Endodermal cell (in vitro differentiated cells): ENCODE data around the gene MEGF11. TPM values are rescaled to one million over a fixed set of nuclear protein-coding genes. Genes with fewer than 3 reads are reported as not detected.

ENCODE experiments used
- DNase-seq: peaks from one replicate; pipeline ENCODE4 v3.0.0-alpha.2; 2017
- H3K27ac ChIP-seq: 2 replicates; pipeline ENCODE4 v1.5.1; 2013; ENCODE audit warnings: mild to moderate bottlenecking, low read depth, low read length, moderate library complexity
- H3K27me3 ChIP-seq: 2 replicates; pipeline ENCODE4 v1.6.1; 2013; ENCODE audit warnings: mild to moderate bottlenecking, low read length, moderate library complexity; ENCODE audit not compliant: insufficient read depth, control insufficient read depth, poor library complexity, severe bottlenecking
- H3K36me3 ChIP-seq: 2 replicates; pipeline ENCODE4 v1.7.0; 2013; ENCODE audit warnings: mild to moderate bottlenecking, low read length, moderate library complexity; ENCODE audit not compliant: control insufficient read depth, insufficient read depth
- H3K4me1 ChIP-seq: one replicate; pipeline ENCODE4 v1.7.0; 2013; ENCODE audit warnings: low read length; ENCODE audit not compliant: control insufficient read depth, insufficient read depth
- H3K4me3 ChIP-seq: 2 replicates; pipeline ENCODE4 v1.5.1; 2013; ENCODE audit warnings: mild to moderate bottlenecking, low read length, moderate library complexity
- H3K9ac ChIP-seq: 2 replicates; pipeline ENCODE4 v1.6.1; 2013; ENCODE audit warnings: mild to moderate bottlenecking, low read length, moderate library complexity; ENCODE audit not compliant: poor library complexity, severe bottlenecking; ENCODE audit errors: extremely low read depth
- H3K9me3 ChIP-seq: 2 replicates; pipeline ENCODE4 v1.6.1; 2013; ENCODE audit warnings: mild to moderate bottlenecking, low read length, moderate library complexity; ENCODE audit not compliant: control insufficient read depth
- H3K27ac Mint-ChIP-seq: 2 replicates; pipeline ENCODE4 v1.8.0; 2020; ENCODE audit warnings: mixed read lengths
- H3K27me3 Mint-ChIP-seq: 2 replicates; pipeline ENCODE4 v1.8.0; 2021; ENCODE audit warnings: mild to moderate bottlenecking, mixed read lengths; ENCODE audit not compliant: insufficient read depth
- H3K36me3 Mint-ChIP-seq: 2 replicates; pipeline ENCODE4 v1.8.0; 2020; ENCODE audit warnings: low read depth, mixed read lengths
- H3K4me1 Mint-ChIP-seq: 2 replicates; pipeline ENCODE4 v1.8.0; 2020; ENCODE audit warnings: mixed read lengths
- H3K4me3 Mint-ChIP-seq: 2 replicates; pipeline ENCODE4 v1.8.0; 2020; ENCODE audit warnings: mild to moderate bottlenecking, moderate library complexity, mixed read lengths
- H3K9me3 Mint-ChIP-seq: 2 replicates; pipeline ENCODE4 v1.8.0; 2020; ENCODE audit warnings: mild to moderate bottlenecking, mixed read lengths
- WGBS, 2 experiments: methylation state at CpG; one replicate each; pipeline versions ENCODE4 v1.1.5 to v1.1.7; 2013; ENCODE audit warnings: missing lambda C conversion rate in 2 of 2, mixed read lengths in 1 of 2; ENCODE audit not compliant: insufficient coverage in 1 of 2, insufficient read length in 1 of 2; 5-methylcytosine and 5-hydroxymethylcytosine counted together
- total RNA-seq, 2 donors: library from RNA; stranded (reverse); fragmentation: NEBNext Ultra II Directional in 1 of 2; extraction: Animal tissue kit (Norgen Biotek cat#: 25700) in 1 of 2; gene quantifications; 2 replicates in 1 of 2; 3 replicates in 1 of 2; pipeline ENCODE4 v1.2.1, GENCODE V29; 2021
- TF ChIP-seq, protein P1 (sequence below): fragments of 200-600 bp; sonication (generic); conservative IDR thresholded peaks from 2 replicates; pipeline ENCODE4 v1.5.0; 2021; ENCODE audit warnings: antibody characterized with exemption, mild to moderate bottlenecking

Gene MEGF11
- total RNA-seq, 2 donors from 2014 or later = 0.73 to 1.2 TPM

DNA sequence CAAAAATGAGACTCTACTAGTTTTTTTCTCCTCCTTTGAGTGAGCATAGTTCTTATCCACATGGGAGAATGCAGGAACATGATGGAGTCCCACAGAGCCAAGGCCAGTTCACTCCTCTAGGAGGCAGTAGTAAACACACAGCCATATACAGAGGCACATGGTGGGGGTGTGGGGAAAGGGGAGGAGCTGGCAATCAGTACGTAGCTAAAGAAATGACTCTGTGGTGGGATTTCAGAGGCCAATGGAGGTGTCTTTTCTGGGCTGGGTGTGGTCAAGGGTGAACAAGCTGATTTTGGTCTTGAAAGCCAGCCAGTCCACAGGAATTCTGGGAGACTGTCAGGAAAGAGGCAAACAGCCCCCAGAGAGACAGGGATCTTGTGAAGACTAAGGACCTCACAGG is 390.9 kb downstream of the MEGF11 start:
- DNase-seq = peak; percentile 93
- Mint-ChIP-seq H3K4me3 (no peak overlapping the region), H3K4me1 (peaks cover 23% of the 10 kb centered on the region), H3K36me3 (no peaks in the 10 kb centered on the region), H3K27ac (no peak overlapping the region), H3K9me3 (no peaks in the 10 kb centered on the region), H3K27me3 (no peaks in the 10 kb centered on the region)
- Histone ChIP-seq H3K9ac (no peak overlapping the region), H3K36me3 (no peaks in the 10 kb centered on the region), H3K27me3 (no peaks in the 10 kb centered on the region), H3K9me3 (no peaks in the 10 kb centered on the region), H3K27ac (no peak overlapping the region), H3K4me3 (no peak overlapping the region), H3K4me1 (no peaks in the 10 kb centered on the region)
- WGBS, 2 experiments = 48% methylated on average over 1 of the region's 1 CpG; no CpG with 5 or more reads in 1 of the 2 experiments
- TF ChIP-seq, protein P1, sequence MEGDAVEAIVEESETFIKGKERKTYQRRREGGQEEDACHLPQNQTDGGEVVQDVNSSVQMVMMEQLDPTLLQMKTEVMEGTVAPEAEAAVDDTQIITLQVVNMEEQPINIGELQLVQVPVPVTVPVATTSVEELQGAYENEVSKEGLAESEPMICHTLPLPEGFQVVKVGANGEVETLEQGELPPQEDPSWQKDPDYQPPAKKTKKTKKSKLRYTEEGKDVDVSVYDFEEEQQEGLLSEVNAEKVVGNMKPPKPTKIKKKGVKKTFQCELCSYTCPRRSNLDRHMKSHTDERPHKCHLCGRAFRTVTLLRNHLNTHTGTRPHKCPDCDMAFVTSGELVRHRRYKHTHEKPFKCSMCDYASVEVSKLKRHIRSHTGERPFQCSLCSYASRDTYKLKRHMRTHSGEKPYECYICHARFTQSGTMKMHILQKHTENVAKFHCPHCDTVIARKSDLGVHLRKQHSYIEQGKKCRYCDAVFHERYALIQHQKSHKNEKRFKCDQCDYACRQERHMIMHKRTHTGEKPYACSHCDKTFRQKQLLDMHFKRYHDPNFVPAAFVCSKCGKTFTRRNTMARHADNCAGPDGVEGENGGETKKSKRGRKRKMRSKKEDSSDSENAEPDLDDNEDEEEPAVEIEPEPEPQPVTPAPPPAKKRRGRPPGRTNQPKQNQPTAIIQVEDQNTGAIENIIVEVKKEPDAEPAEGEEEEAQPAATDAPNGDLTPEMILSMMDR = peak; percentile 76

DNA sequence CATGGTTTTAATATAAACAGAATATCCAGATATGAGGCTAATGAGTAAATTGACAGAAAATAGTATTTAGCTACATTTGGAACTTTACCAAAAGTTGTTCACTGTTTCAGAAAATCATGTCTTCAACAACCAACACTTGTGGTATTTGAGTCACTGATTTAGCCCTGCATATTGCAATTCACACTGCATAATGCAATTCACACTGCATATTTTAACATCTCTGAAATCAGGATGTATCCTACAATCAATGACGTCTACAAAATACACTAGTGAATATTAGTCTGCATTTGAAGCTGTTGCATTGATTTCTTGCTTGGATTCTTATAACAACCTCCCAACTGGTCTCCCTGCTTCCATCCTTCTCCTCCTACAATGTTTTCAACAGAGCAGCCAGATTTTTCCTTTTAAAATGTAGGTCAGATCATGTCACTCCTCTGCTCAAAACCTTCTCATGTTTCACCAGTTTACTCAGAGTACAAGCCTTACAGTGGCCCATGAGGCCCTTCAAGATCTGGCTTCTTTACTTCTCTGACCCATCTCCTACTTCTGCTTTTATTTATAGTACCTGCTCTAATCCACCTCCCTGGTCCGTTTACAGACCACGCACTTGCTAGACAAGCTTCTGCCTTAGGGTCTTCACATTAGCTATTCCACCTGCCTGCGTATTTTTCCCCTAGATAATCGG is 395.7 kb downstream of the MEGF11 start:
- H3K36me3 ChIP-seq = no peaks in the 10 kb centered on the region
- no peak overlapping the region for H3K9ac ChIP-seq
- H3K9me3 Mint-ChIP-seq = no peaks in the 10 kb centered on the region
- H3K27me3 Mint-ChIP-seq = no peaks in the 10 kb centered on the region
- no peak overlapping the region for H3K4me3 ChIP-seq
- no peak overlapping the region for H3K27ac Mint-ChIP-seq
- H3K4me3 Mint-ChIP-seq = no peak overlapping the region
- peak; percentile 49 for DNase-seq
- no peak overlapping the region for H3K27ac ChIP-seq
- TF ChIP-seq, protein P1 = no peak
- H3K27me3 ChIP-seq = no peaks in the 10 kb centered on the region
- no peaks in the 10 kb centered on the region for H3K36me3 Mint-ChIP-seq
- H3K4me1 ChIP-seq = no peaks in the 10 kb centered on the region
- H3K9me3 ChIP-seq = no peaks in the 10 kb centered on the region
- peaks cover 16% of the 10 kb centered on the region for H3K4me1 Mint-ChIP-seq
- WGBS, 2 experiments = 81 to 93% methylated on average over 4 to 5 of the region's 5 CpGs

DNA sequence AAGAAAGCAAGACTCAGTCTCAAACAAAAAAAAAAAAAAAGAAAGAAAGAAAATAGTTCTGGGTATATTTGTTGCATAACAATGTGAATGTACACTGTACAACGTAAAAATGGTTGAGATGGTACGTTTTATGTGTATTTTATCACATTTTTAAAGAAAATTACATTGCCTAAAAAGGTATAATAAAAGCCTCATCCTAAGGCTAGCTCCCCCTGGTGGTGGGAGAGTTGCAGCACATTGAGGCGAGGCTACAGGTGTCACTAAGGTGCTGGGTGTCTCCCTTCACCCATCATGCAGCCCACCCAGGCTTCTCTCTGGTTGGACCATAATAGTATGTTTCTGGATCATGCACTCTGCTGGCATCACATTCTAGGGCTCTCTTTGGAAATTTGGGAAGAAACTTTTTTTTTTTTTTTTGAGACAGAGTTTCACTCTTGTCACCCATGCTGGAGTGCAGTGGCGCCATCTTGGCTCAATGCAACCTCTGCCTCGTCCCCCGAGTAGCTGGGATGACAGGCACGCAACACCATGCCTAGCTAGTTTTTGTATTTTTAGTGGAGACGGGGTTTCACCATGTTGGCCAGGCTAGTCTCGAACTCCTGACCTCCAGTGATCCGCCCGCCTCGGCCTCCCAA is 396.6 kb downstream of the MEGF11 start:
- Mint-ChIP-seq H3K9me3 (no peaks in the 10 kb centered on the region), H3K4me3 (no peak overlapping the region), H3K27ac (no peak overlapping the region), H3K4me1 (peaks cover 12% of the 10 kb centered on the region), H3K36me3 (no peaks in the 10 kb centered on the region), H3K27me3 (no peaks in the 10 kb centered on the region)
- Histone ChIP-seq H3K27me3 (no peaks in the 10 kb centered on the region), H3K36me3 (no peaks in the 10 kb centered on the region), H3K9ac (no peak overlapping the region), H3K4me1 (no peaks in the 10 kb centered on the region), H3K9me3 (no peaks in the 10 kb centered on the region), H3K27ac (no peak overlapping the region), H3K4me3 (no peak overlapping the region)
- DNase-seq = peak; percentile 86
- 82% methylated on average over 4 to 12 of the region's 12 CpGs for WGBS, 2 experiments
- TF ChIP-seq, protein P1 = peak; percentile 95
